Urothelium cell line (cell line): ENCODE results near the gene RFTN1.
A peak's percentile ranks its signal among the peaks of the same experiment; 100 is the strongest.

Experiments used
- DNase-seq: peaks from one replicate; pipeline ENCODE4 v3.0.0; 2011; ENCODE audit warnings: low spot score, mixed read lengths
- FAIRE-seq: peaks from 2 replicates; lab custom pipeline; 2011; peaks lifted over from hg19 to GRCh38; lab: Jason Lieb, UNC

The RFTN1 gene

GRCh38 chr3:16513141-16514020 is at the start of gene RFTN1:
RFTN1 (minus strand) TSS chr3:16513699; CDS start chr3:16493869, 19,830 bp downstream.
- peak; percentile 75 for DNase-seq
- no peak for FAIRE-seq

- FAIRE-seq (no peak), DNase-seq (no peak)
These were observed 46.3 kb upstream of the RFTN1 start for GRCh38 chr3:16559653-16560365.

- no peak for FAIRE-seq
- no peak for DNase-seq
These were observed 40.6 kb upstream of the RFTN1 start for GRCh38 chr3:16554126-16554525.

GRCh38 chr3:16552757-16553156 is 39.3 kb upstream of the RFTN1 start:
- FAIRE-seq = no peak
- DNase-seq = no peak

GRCh38 chr3:16551342-16551976 is 38.0 kb upstream of the RFTN1 start:
- FAIRE-seq (no peak), DNase-seq (no peak)

- DNase-seq (peak; percentile 75), FAIRE-seq (peak; percentile 53)
These were observed 37.3 kb upstream of the RFTN1 start for GRCh38 chr3:16550676-16551341.

GRCh38 chr3:16550305-16550675 is 36.8 kb upstream of the RFTN1 start:
- no peak for DNase-seq
- no peak for FAIRE-seq

- DNase-seq (peak; percentile 13), FAIRE-seq (no peak)
These were observed 35.2 kb upstream of the RFTN1 start for GRCh38 chr3:16548721-16549120.

GRCh38 chr3:16547561-16548357 is 34.3 kb upstream of the RFTN1 start:
- FAIRE-seq (no peak), DNase-seq (no peak)

- DNase-seq (no peak), FAIRE-seq (no peak)
These were observed 32.9 kb upstream of the RFTN1 start for GRCh38 chr3:16546186-16547010.

GRCh38 chr3:16545413-16546185 is 32.1 kb upstream of the RFTN1 start:
- FAIRE-seq (peak; percentile 30), DNase-seq (no peak)

GRCh38 chr3:16543242-16543864 is 29.9 kb upstream of the RFTN1 start:
- DNase-seq (no peak), FAIRE-seq (no peak)

GRCh38 chr3:16538507-16538906 is 25.0 kb upstream of the RFTN1 start:
- no peak for DNase-seq
- no peak for FAIRE-seq

- no peak for FAIRE-seq
These were observed 23.5 kb upstream of the RFTN1 start for GRCh38 chr3:16536996-16537395.

GRCh38 chr3:16536344-16536663 is 22.8 kb upstream of the RFTN1 start:
- DNase-seq = no peak
- no peak for FAIRE-seq

More at GRCh38 chr3:16536996-16537395, 23.5 kb upstream of the RFTN1 start:
- DNase-seq = no peak

- FAIRE-seq (no peak), DNase-seq (no peak)
These were observed 21.3 kb upstream of the RFTN1 start for GRCh38 chr3:16534640-16535262.

- DNase-seq (no peak), FAIRE-seq (no peak)
These were observed 20.6 kb upstream of the RFTN1 start for GRCh38 chr3:16533928-16534574.
